Transverse colon (tissue), 4 donors: ENCODE measurements around the gene AFM. TPM values are rescaled to one million over a fixed set of nuclear protein-coding genes. Genes with fewer than 3 reads are reported as not detected.

Experiments
- DNase-seq: peaks from one replicate; pipeline ENCODE4 v3.0.0-alpha.2; 2019
- H3K27ac ChIP-seq, 4 donors: fragments of 200-600 bp; sonication (generic); 2 replicates each; pipeline ENCODE4 v1.5.1; 2016 to 2018; ENCODE audit warnings: inconsistent platforms in 4 of 4
- H3K27me3 ChIP-seq: fragments of 200-600 bp; sonication (generic); 2 replicates; pipeline ENCODE4 v1.5.1; 2017; ENCODE audit warnings: inconsistent platforms
- H3K36me3 ChIP-seq, 4 donors: fragments of 200-600 bp; sonication (generic); 2 replicates each; pipeline ENCODE4 v1.5.1; 2017 to 2019; ENCODE audit warnings: inconsistent platforms in 4 of 4
- H3K4me1 ChIP-seq, 4 donors: fragments of 200-600 bp; sonication (generic); 2 replicates each; pipeline ENCODE4 v1.5.1; 2017 to 2020; ENCODE audit warnings: inconsistent platforms in 4 of 4
- H3K4me3 ChIP-seq, 4 donors: fragments of 200-600 bp; sonication (generic); 1 replicate in 1 of 4; 2 replicates in 3 of 4; pipeline versions ENCODE4 v1.5.1 to v1.6.1; 2017 to 2019; ENCODE audit warnings: inconsistent platforms in 4 of 4
- H3K9me3 ChIP-seq, 2 donors: fragments of 200-600 bp; sonication (generic); 2 replicates each; pipeline ENCODE4 v1.5.1; 2017 to 2019; ENCODE audit warnings: inconsistent platforms in 2 of 2
- CTCF ChIP-seq, 5 experiments: fragments of 200-600 bp in 3 of 5; fragments of 450-650 bp in 2 of 5; sonication (generic) in 3 of 5; IDR thresholded peaks; 1 replicate in 2 of 5; 2 replicates in 3 of 5; pipeline ENCODE4 v1.5.1; 2016 to 2017; ENCODE audit warnings: antibody characterized with exemption in 5 of 5, inconsistent platforms in 3 of 5, mild to moderate bottlenecking in 2 of 5, moderate library complexity in 1 of 5
- EP300 ChIP-seq: sonication (generic); formaldehyde crosslinking; IDR thresholded peaks from one replicate; pipeline ENCODE4 v1.6.1; 2017; ENCODE audit warnings: antibody characterized with exemption, low read depth
- POLR2A ChIP-seq: fragments of 450-650 bp; IDR thresholded peaks from one replicate; pipeline ENCODE4 v1.6.1; 2016; ENCODE audit warnings: antibody characterized with exemption, mild to moderate bottlenecking, moderate library complexity
- POLR2AphosphoS5 ChIP-seq, 3 donors: sonication (generic); formaldehyde crosslinking; IDR thresholded peaks; one replicate each; pipeline ENCODE4 v1.6.1; 2016; ENCODE audit warnings: antibody characterized with exemption in 3 of 3
- WGBS, 2 donors: methylation state at CpG; one replicate each; pipeline ENCODE4 v1.1.5; 2018; ENCODE audit warnings: low coverage in 1 of 2; 5-methylcytosine and 5-hydroxymethylcytosine counted together
- in situ Hi-C, 4 donors: fragments of 200-750 bp; cut with MboI; loops; one replicate each; pipeline versions ENCODE4 v1.15.0 to v1.15.1; 2017; ENCODE audit warnings: low sequenced_read_pairs in 3 of 4, low pct_ligation_motif_present in 1 of 4, low pct_unique_long_range_greater_than_20kb in 1 of 4
- intact Hi-C: fragments of 100-400 bp; cut with DNase I; formaldehyde crosslinking; loops from one replicate; pipeline ENCODE4 v1.15.1; 2023; ENCODE audit warnings: low total_unique reads
- total RNA-seq, 4 donors: library from RNA; depleted of rRNA; stranded (reverse); fragments of >200 nt; gene quantifications; one replicate each; pipeline ENCODE4 v1.1.0, GENCODE V29; 2016

AFM gene
- total RNA-seq, 4 donors from 2014 or later, result not detected

DNA sequence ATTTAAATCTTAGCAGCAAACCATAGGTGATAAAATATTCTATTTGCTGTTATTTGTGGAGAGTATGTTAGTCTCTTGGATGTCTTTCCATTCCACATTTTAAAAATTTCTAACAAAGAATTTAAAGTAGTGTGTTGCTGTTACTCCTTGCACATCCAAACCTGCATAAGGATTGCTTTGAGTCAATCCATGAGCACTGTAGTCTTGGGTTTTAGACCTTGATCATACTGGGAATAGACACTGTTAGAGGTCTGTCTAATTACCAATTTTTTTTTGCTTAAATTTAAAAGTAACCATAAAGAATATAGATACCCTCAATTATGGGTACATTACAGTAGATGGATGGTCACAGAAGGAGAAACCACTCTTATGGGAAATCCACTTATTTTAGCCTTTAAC is 44.0 kb upstream of the AFM start:
- intact Hi-C loops, result no loop called here
- in situ Hi-C loops, result no loop called here
- Histone ChIP-seq H3K9me3 (no peaks in the 10 kb centered on the region), H3K4me3 (no peak overlapping the region), H3K4me1 (peaks cover 0 to under 1% (median 0%) of the 10 kb centered on the region in 4 donors), H3K36me3 (no peaks in the 10 kb centered on the region), H3K27me3 (no peaks in the 10 kb centered on the region), H3K27ac (no peak overlapping the region)
- TF ChIP-seq EP300 (no peak), CTCF (IDR thresholded peaks at IDR 0.05) (no peak), POLR2AphosphoS5 (IDR thresholded peaks at IDR 0.05) (no peak), POLR2A (no peak)
- no peak for DNase-seq

DNA sequence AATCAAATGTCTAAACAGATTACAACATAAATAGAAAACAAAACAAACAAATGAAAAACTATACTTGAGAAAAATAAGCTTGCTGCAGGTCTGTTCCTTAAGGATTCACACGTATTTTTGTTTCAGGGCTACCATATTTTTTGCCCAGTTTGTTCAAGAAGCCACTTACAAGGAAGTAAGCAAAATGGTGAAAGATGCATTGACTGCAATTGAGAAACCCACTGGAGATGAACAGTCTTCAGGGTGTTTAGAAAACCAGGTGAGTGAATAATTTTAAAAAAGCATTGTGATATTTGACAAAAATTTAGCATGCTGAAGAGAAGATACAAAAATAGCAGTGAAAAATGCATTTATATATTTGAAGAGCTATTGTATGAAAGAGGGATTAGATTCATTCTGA is 43.5 kb upstream of the AFM start:
- Histone ChIP-seq H3K4me3 (no peak overlapping the region), H3K36me3 (no peaks in the 10 kb centered on the region), H3K4me1 (no peaks in the 10 kb centered on the region), H3K27ac (no peak overlapping the region), H3K27me3 (no peaks in the 10 kb centered on the region), H3K9me3 (no peaks in the 10 kb centered on the region)
- DNase-seq, result no peak
- 73 to 74% methylated on average over 1 of the region's 1 CpG for WGBS, 2 donors
- intact Hi-C loops, result no loop called here
- in situ Hi-C loops, result no loop called here
- TF ChIP-seq POLR2AphosphoS5 (IDR thresholded peaks at IDR 0.05) (no peak), EP300 (no peak), CTCF (IDR thresholded peaks at IDR 0.05) (no peak), POLR2A (no peak)

GRCh38 chr4:73438582-73439215 is 42.8 kb upstream of the AFM start:
- in situ Hi-C loops, result no loop called here

DNA sequence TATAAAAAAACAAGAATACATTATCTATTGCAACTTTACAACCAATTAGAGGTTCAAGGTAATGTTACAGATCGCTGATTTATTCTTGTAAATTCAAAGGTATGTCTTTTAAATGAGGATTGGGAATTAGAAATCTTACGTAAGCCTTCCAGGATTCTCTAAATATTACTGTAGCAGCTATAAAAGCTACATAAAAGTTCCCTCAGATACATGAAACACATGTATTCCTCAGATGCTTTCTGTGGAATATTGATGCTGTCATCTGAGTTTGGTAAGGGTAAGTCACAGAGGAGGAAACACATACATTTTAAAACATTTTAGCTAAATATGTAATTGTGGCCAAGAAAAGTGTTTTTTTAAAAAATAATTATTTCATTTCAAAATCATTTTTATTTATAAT is 42.1 kb upstream of the AFM start:
- DNase-seq, result no peak
- TF ChIP-seq POLR2A, result no peak
- TF ChIP-seq EP300, result no peak
- no peak for TF ChIP-seq CTCF (IDR thresholded peaks at IDR 0.05)
- TF ChIP-seq POLR2AphosphoS5 (IDR thresholded peaks at IDR 0.05), result no peak
- Histone ChIP-seq H3K9me3 (no peaks in the 10 kb centered on the region), H3K27ac (no peak overlapping the region), H3K4me1 (no peaks in the 10 kb centered on the region), H3K27me3 (no peaks in the 10 kb centered on the region), H3K36me3 (no peaks in the 10 kb centered on the region), H3K4me3 (no peak overlapping the region)
- in situ Hi-C loops, result no loop called here
- intact Hi-C loops, result no loop called here
- WGBS, 2 donors, result 71 to 80% methylated on average over 2 of the region's 2 CpGs

More at GRCh38 chr4:73438582-73439215, 42.8 kb upstream of the AFM start:
- intact Hi-C loops, result no loop called here
- H3K36me3 ChIP-seq, result no peaks in the 10 kb centered on the region
- no peaks in the 10 kb centered on the region for H3K4me1 ChIP-seq
- no peaks in the 10 kb centered on the region for H3K27me3 ChIP-seq
- no peaks in the 10 kb centered on the region for H3K9me3 ChIP-seq
- TF ChIP-seq POLR2AphosphoS5 (IDR thresholded peaks at IDR 0.05), result no peak
- TF ChIP-seq POLR2A, result no peak
- TF ChIP-seq CTCF (IDR thresholded peaks at IDR 0.05), result no peak
- no peak for TF ChIP-seq EP300
- H3K4me3 ChIP-seq, result no peak overlapping the region
- DNase-seq, result no peak
- H3K27ac ChIP-seq, result no peak overlapping the region
- WGBS, 2 donors, result 62 to 66% methylated on average over 2 of the region's 2 CpGs
